ENCODE measurements around the gene EFNA4.

The EFNA4 gene

DNA sequence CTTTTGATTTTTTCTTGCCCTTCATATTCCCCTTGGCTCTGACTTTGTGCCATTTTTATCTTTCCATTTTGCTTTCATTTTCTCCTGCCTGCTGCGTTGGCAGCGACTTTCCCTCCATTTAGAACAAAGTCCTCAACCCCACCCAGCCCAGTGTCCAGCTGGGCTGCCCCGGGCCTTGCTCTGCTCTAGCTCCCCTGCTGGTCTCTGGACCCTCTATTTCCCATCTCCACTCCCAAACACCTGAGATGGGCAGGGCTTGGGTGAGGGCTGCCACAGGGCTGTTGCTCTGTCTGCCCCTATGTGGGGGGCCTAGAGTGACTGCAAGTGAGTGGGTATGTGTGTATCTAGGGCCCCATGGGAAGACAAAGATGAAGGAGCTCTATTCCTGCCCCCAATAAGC is 19.7 kb upstream of the EFNA4 start:
- TF ChIP-seq, protein P1, sequence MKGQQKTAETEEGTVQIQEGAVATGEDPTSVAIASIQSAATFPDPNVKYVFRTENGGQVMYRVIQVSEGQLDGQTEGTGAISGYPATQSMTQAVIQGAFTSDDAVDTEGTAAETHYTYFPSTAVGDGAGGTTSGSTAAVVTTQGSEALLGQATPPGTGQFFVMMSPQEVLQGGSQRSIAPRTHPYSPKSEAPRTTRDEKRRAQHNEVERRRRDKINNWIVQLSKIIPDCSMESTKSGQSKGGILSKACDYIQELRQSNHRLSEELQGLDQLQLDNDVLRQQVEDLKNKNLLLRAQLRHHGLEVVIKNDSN (IDR thresholded peaks at IDR 0.05) = no peak
- TF ChIP-seq FOXM1 (IDR thresholded peaks at IDR 0.05; ENCODE audit: borderline replicate concordance, low read depth) = no peak
- TF ChIP-seq, protein P2, sequence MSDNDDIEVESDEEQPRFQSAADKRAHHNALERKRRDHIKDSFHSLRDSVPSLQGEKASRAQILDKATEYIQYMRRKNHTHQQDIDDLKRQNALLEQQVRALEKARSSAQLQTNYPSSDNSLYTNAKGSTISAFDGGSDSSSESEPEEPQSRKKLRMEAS (IDR thresholded peaks at IDR 0.05) = no peak
- no peak for TF ChIP-seq EP300 (IDR thresholded peaks at IDR 0.05; ENCODE audit: borderline replicate concordance)
- TF ChIP-seq, protein P3, sequence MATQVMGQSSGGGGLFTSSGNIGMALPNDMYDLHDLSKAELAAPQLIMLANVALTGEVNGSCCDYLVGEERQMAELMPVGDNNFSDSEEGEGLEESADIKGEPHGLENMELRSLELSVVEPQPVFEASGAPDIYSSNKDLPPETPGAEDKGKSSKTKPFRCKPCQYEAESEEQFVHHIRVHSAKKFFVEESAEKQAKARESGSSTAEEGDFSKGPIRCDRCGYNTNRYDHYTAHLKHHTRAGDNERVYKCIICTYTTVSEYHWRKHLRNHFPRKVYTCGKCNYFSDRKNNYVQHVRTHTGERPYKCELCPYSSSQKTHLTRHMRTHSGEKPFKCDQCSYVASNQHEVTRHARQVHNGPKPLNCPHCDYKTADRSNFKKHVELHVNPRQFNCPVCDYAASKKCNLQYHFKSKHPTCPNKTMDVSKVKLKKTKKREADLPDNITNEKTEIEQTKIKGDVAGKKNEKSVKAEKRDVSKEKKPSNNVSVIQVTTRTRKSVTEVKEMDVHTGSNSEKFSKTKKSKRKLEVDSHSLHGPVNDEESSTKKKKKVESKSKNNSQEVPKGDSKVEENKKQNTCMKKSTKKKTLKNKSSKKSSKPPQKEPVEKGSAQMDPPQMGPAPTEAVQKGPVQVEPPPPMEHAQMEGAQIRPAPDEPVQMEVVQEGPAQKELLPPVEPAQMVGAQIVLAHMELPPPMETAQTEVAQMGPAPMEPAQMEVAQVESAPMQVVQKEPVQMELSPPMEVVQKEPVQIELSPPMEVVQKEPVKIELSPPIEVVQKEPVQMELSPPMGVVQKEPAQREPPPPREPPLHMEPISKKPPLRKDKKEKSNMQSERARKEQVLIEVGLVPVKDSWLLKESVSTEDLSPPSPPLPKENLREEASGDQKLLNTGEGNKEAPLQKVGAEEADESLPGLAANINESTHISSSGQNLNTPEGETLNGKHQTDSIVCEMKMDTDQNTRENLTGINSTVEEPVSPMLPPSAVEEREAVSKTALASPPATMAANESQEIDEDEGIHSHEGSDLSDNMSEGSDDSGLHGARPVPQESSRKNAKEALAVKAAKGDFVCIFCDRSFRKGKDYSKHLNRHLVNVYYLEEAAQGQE (IDR thresholded peaks at IDR 0.05; ENCODE audit: low read depth) = no peak
- TF ChIP-seq TCF12 (IDR thresholded peaks at IDR 0.05; ENCODE audit: low read depth) = no peak

DNA sequence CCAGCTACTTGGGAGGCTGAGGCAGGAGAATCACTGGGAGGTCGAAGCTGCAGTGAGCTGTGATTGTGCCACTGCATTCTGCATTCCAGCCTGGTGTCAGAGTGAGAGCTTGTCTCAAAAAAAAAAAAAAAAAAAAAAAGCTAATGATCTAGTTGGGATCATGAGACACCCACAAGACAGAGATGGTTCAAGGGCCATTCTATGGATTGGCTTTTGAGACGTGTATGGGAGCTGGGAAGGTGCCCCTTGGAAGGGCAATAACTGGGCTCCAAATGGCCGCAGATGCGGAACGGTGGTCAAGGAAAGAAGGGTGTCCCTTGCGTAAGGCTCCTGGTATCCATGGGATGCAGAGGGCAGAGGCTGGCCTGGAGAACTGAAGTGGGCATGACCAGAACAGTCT is 19.2 kb upstream of the EFNA4 start:
- TF ChIP-seq YY1 (IDR thresholded peaks at IDR 0.05; ENCODE audit: low read depth) (no peak), EP300 (IDR thresholded peaks at IDR 0.05; ENCODE audit: borderline replicate concordance) (no peak), CREB1 (IDR thresholded peaks at IDR 0.05; ENCODE audit: low read depth) (no peak), NFIC (IDR thresholded peaks at IDR 0.05) (no peak), CEBPB (IDR thresholded peaks at IDR 0.05) (no peak), ZBTB7A (IDR thresholded peaks at IDR 0.05; ENCODE audit: low read depth) (no peak), TCF12 (IDR thresholded peaks at IDR 0.05; ENCODE audit: low read depth) (no peak), TEAD4 (IDR thresholded peaks at IDR 0.05) (no peak), TAF1 (IDR thresholded peaks at IDR 0.05; ENCODE audit: low read depth) (no peak), FOXM1 (IDR thresholded peaks at IDR 0.05; ENCODE audit: borderline replicate concordance, low read depth) (no peak), RAD21 (IDR thresholded peaks at IDR 0.05; ENCODE audit: low read depth) (no peak), EGR1 (IDR thresholded peaks at IDR 0.05) (no peak)
- TF ChIP-seq, protein P2 (IDR thresholded peaks at IDR 0.05) = no peak
- TF ChIP-seq, protein P3 (IDR thresholded peaks at IDR 0.05; ENCODE audit: low read depth) = no peak
- TF ChIP-seq, protein P1 (IDR thresholded peaks at IDR 0.05) = no peak

DNA sequence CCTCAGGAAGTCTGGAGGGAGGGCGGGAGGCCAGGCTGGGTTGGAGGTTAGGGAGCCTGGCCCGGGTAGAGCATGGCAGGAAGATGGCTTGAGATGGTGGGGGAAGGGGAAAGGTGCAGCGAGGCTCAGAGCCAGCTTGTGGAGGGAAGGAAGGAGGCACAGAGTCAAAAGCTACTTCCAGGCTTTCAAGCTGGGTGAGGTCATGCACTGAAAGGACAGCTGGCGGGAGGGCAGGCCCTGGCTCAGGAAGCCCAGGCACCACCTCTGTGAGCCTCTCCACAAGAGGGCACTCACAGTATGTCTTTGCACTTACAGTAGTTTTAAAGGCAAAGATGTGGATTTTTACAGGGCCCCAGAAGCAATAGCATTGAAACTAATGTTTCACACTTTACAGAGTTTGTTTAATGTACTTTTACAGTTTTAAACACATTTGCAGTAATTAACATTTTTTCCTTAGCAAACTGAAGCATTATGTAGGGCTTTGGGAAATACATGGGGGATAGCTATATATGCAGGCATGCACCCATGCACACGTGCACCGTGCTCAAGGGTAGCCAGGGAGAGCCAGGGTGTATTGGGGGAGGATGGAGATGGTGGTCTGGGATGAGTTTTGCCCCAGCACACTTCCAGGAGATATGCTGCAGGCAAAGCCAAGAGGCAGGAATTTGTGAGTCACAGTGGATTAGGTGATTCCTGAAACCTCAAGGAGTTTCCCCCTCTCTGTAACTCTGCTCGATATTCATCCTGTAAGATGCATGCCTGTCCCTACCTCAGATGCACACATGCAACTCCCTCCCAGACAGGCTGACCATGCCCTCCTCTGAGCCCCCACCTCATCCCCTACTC is 18.5 kb upstream of the EFNA4 start:
- TF ChIP-seq EGR1 (IDR thresholded peaks at IDR 0.05) = no peak
- no peak for TF ChIP-seq TAF1 (IDR thresholded peaks at IDR 0.05; ENCODE audit: low read depth)
- TF ChIP-seq FOXM1 (IDR thresholded peaks at IDR 0.05; ENCODE audit: borderline replicate concordance, low read depth) = no peak
- TF ChIP-seq TCF12 (IDR thresholded peaks at IDR 0.05; ENCODE audit: low read depth) = no peak
- TF ChIP-seq EP300 (IDR thresholded peaks at IDR 0.05; ENCODE audit: borderline replicate concordance) = no peak
- peak; percentile 85 for TF ChIP-seq RAD21 (IDR thresholded peaks at IDR 0.05; ENCODE audit: low read depth)
- no peak for TF ChIP-seq CEBPB (IDR thresholded peaks at IDR 0.05)
- TF ChIP-seq, protein P1 (IDR thresholded peaks at IDR 0.05) = 0 out of 2 replicates have a peak, but pooled peaks have one; percentile 4
- TF ChIP-seq, protein P2 (IDR thresholded peaks at IDR 0.05) = peak; percentile 35; the same call in 1 of the 2 replicates
- TF ChIP-seq CREB1 (IDR thresholded peaks at IDR 0.05; ENCODE audit: low read depth) = no peak

DNA sequence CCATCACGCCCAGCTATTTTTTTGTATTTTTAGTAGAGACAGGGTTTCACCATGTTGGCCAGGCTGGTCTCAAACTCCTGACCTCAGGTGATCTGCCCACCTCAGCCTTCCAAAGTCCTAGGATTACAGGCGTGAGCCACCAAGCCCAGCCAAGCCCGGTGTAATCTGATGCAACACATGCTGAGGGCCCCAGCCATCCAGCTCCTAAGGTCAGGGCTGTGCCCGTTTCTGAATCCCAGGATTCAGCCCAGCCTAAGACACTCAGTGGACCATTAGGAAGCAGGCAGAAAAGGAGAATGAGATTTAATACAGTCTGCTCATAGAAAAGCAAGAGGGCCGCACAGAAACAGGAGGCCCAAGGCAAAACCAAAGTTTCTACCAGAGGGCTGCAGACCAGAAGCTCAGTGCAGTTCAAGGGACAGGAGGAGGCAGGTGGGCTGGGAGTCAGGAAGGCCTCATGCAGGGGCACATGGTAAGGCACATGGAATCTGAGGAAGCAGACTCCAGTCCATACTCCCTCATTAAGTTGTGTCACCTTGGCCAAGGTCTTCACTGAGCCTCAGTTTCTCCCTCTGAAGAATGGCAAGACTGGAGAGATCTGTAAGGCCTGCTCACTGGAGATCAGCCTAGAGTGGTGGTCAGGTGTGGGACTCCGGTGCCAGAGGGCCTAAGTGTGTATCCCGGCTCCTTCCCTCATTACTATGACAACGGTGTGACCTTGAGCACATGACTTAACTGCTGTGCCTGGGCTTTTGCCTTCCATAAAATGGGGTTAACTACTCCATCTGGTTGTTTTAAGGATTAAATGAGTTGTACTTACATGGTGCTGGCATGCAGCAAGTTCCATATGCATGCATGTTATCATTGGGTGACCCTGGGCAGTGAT is 14.8 kb upstream of the EFNA4 start:
- TF ChIP-seq TEAD4 (IDR thresholded peaks at IDR 0.05) (no peak), TCF12 (IDR thresholded peaks at IDR 0.05; ENCODE audit: low read depth) (no peak), NFIC (IDR thresholded peaks at IDR 0.05) (no peak), ZBTB7A (IDR thresholded peaks at IDR 0.05; ENCODE audit: low read depth) (no peak), FOXM1 (IDR thresholded peaks at IDR 0.05; ENCODE audit: borderline replicate concordance, low read depth) (no peak)
- TF ChIP-seq, protein P1 (IDR thresholded peaks at IDR 0.05) = no peak
